Ovary (tissue), 3 donors: ENCODE data around the gene KAT14.

ENCODE experiments used
- POLR2A ChIP-seq: fragments of 450-650 bp; IDR thresholded peaks from one replicate; pipeline ENCODE4 v1.6.1; 2017; ENCODE audit warnings: antibody characterized with exemption, mild to moderate bottlenecking, moderate library complexity
- TF ChIP-seq, protein P1 (sequence below), 3 donors: fragments of 450-650 bp in 2 of 3; fragments of 200-600 bp in 1 of 3; IDR thresholded peaks; one replicate each; pipeline versions ENCODE4 v1.5.1 to v1.8.0; 2016 to 2022; ENCODE audit warnings: antibody characterized with exemption in 3 of 3, mild to moderate bottlenecking in 1 of 3
- donor health status: DM: no; HTN: no; CAD: no.

DNA sequence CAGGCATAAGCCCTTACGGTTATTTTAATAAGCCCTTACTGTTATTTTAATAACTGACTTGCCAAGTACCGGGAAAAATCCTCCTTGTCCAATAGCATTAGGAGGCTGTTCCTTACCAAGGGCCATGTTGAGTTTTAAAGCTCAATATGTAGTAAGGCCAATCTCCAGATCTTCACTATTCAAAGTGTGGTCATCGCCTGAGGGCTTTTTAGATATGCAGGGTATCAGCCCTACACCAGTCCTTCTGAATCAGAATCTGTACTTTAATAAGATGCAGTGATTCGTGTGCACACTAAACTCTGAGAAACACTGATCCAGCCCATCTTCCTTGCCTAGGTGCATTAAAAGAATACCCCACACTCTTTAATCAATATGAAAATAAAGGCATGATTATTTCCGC, 77.9 kb downstream of the KAT14 start:
- TF ChIP-seq, protein P1, sequence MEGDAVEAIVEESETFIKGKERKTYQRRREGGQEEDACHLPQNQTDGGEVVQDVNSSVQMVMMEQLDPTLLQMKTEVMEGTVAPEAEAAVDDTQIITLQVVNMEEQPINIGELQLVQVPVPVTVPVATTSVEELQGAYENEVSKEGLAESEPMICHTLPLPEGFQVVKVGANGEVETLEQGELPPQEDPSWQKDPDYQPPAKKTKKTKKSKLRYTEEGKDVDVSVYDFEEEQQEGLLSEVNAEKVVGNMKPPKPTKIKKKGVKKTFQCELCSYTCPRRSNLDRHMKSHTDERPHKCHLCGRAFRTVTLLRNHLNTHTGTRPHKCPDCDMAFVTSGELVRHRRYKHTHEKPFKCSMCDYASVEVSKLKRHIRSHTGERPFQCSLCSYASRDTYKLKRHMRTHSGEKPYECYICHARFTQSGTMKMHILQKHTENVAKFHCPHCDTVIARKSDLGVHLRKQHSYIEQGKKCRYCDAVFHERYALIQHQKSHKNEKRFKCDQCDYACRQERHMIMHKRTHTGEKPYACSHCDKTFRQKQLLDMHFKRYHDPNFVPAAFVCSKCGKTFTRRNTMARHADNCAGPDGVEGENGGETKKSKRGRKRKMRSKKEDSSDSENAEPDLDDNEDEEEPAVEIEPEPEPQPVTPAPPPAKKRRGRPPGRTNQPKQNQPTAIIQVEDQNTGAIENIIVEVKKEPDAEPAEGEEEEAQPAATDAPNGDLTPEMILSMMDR (IDR thresholded peaks at IDR 0.05) = no peak
- TF ChIP-seq POLR2A = no peak
